T follicular helper cell (primary cell): ENCODE results near the gene KCNIP1.
"Not testable (repeated sequence)": the region's sequence is repeated elsewhere in the genome, so short reads cannot be mapped to it uniquely, and the experiment has no call there.

Experiments
- DNase-seq: peaks from one replicate; pipeline ENCODE4 v3.0.0-alpha.2; 2020; ENCODE audit warnings: low read depth

KCNIP1 gene

DNA sequence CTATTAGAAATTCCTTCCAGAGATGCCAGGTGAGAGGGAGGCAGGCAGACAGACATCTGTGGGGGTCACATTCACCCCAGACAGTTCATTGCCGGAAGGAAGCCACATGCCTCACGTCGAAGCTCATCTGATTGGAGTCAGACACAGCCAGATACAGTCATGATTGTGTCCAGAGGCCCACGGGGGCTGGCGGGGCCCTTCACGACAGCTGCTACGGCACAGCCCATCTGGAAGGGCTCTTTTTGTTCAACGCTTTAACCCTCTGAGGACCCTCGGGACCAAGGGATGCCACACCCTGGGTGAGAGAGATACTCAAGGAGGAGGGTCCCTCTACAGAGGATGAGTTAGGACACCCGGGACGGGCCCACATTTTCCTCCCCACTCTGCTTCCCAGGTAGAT is 247.8 kb downstream of the KCNIP1 start:
- DNase-seq = no peak

- no peak for DNase-seq
Observed at GRCh38 chr5:170752257-170753215, 248.7 kb downstream of the KCNIP1 start.

- no peak for DNase-seq
Observed at GRCh38 chr5:170753311-170753710, 249.5 kb downstream of the KCNIP1 start.

DNA sequence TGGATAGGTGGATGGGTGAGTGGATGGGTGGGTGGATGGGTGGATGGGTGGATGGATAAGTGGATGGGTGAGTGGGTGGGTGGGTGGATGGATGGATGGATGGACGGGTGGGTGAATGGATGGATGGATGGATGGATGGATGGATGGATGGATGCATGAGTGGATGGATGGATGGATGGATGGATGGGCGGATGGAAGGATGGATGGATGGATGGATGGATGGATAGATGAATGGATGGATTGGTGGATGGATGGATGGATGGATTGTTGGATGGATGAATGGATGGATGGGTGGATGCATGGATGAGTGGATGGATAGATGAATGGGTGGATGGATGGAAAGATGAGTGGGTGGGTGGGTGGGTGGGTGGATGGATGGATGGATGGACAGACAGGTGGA is 250.7 kb downstream of the KCNIP1 start:
- DNase-seq = not testable (repeated sequence)

DNA sequence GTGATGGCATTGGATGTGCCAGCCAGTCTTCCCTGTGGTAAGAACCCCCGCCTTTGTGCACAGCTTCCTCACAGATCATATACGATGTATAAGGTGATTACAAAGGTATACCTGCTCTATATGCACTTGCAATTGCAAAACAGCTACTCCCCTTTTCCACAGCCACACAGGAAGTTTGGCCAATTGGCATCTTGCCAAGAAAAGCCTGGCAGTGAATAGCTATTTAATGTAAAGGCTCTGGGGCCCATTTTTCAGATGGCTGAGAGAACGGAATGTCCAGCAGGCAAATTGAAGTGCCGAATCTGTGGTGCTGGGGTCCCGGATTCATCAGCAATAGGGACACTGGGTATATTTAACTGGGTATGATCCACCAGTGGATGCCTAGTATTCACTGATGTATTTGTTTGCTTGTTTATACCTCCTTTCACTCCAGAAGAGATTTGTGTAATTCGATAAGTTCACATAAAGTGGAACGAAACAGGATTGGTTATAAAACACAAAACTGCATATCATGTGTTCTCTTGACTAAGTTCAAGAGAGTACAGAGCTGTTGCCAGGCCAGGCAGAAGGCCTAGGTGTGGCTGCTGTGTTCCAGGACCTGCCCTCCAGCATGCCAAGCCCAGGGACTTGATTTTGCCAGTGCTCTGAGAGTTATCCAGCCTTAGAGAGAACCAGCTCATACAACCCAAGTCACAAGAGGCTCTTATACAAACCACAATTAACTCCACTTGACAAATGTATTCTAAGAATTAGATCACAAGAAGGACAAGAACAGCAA is 252.0 kb downstream of the KCNIP1 start:
- no peak for DNase-seq

GRCh38 chr5:170756691-170757090 is 252.9 kb downstream of the KCNIP1 start:
- DNase-seq = no peak

DNA sequence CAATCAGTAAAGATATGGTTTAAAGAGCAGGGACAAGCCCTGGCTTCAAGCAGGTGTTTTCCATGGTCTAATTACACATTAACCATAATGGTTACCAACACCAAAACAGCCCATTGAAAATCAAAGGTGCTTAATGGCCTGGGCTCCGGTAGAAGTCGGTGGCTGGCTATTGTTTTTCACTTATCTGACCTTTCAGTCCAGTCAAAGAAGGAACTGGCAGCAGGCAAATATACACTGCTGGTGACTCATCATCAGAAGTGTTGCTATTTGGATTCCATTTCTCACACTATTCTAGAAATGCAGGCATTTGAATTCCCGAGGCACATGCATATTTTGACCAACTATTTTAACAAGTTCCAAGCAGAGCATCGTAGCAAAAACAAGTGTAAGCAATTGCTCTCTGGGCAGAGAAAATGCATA is 253.4 kb downstream of the KCNIP1 start:
- DNase-seq = no peak

DNA sequence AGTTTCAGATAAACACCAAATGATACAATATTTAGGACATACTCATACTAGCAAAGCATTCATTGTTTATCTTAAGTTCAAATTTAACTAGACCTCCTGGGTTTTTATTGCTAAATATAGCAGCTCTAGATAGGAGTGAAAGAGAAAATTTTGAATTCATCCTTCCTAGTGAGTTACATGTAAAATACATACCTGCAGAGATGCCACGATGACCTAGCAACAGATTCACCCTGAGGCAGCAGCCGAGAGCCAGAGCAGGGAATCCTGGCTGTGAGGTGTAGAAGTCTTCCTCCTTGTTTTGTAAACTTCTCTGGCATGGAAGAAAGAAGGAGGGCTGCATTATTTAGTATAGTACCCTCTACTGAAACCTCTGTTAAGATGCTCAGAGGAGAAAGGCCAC is 253.8 kb downstream of the KCNIP1 start:
- no peak for DNase-seq

DNA sequence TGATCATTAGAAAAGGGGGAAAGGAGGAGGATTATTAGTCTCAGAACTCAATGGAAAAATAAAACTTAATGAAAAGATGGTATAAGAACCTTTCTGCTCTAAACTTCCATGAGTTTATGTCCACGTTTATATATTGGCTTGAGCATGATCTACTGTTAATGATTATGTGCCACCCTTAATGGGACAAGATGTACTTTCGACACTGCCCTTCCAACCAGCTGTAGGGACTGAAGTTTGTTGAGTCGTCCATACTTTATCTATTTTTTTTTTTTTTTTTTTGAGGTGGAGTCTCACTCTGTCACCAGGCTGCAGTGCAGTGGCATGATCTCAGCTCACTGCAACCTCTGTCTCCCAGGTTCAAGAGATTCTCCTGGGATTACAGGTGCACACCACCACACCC is 254.7 kb downstream of the KCNIP1 start:
- DNase-seq = no peak

DNA sequence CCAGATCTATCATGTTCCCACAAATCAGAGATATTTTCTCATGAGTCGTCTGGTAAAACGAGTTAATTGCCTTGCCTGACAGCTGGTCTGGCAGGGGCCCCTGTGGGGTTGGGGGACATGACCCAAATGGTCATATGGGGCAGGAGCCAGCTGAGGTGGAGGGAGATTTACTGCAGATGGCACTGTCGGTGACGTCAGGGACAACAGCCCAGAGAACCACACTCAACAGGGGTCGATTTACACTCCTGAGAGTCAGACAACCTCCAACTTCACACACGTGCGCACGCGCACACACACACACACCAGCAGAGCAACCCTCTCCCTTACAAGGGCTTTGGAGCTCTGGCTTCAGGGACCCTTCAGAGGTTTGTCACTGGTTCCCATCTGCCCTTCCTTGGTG is 256.3 kb downstream of the KCNIP1 start:
- no peak for DNase-seq

- no peak for DNase-seq
Observed at GRCh38 chr5:170761048-170761707, 257.4 kb downstream of the KCNIP1 start.

GRCh38 chr5:170761708-170762066 is 257.9 kb downstream of the KCNIP1 start:
- no peak for DNase-seq

DNA sequence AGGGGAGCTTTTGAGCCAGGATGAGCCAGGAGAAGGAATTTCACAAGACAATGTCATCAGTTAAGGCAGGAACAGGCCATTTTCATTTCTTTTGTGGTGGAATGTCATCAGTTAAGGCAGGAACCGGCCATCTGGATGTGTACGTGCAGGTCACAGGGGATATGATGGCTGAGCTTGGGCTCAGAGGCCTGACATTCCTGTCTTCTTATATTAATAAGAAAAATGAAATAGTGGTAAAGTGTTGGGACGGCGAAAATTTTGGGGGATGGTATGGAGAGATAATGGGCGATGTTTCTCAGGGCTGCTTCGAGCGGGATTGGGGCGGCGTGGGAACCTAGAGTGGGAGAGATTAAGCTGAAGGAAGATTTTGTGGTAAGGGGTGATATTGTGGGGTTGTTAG is 258.5 kb downstream of the KCNIP1 start:
- not testable (repeated sequence) for DNase-seq

- DNase-seq = not testable (repeated sequence)
Observed at GRCh38 chr5:170765868-170766267, 262.0 kb downstream of the KCNIP1 start.

- no peak for DNase-seq
Observed at GRCh38 chr5:170769246-170769645, 265.4 kb downstream of the KCNIP1 start.

GRCh38 chr5:170769898-170770416 is 266.1 kb downstream of the KCNIP1 start:
- no peak for DNase-seq

- DNase-seq = no peak
Observed at GRCh38 chr5:170771496-170771895, 267.7 kb downstream of the KCNIP1 start.

GRCh38 chr5:170773024-170773985 is 269.5 kb downstream of the KCNIP1 start:
- DNase-seq = no peak

- DNase-seq = no peak
Observed at GRCh38 chr5:170774831-170775230, 271.0 kb downstream of the KCNIP1 start.

DNA sequence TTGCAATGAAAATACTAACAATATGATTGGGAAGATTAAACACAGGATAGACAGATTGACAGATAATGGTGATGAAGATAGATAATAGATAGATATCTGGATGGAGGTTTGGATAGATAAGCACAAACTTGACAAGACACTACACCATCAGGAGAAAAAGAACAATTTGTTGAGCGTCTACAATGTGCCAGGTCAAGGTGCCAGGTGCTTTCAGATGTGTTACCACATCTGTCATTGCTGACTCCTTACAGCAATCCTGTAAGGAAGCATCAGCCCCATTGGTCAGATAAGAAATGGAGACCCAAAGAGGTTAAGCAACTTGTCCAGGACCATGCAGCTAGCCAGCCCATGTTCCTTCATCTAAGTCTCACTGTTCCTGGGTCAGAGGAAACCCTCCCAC is 278.1 kb downstream of the KCNIP1 start:
- DNase-seq = no peak

- no peak for DNase-seq
Observed at GRCh38 chr5:170782438-170782837, 278.6 kb downstream of the KCNIP1 start.
